Loucy (cell line): ENCODE results near the gene EIF2S1.

Source experiments
- H2AFZ ChIP-seq: fragments of 200-600 bp; sonication (generic); 2 replicates; pipeline ENCODE4 v1.6.0; 2016; ENCODE audit warnings: antibody characterized with exemption, mild to moderate bottlenecking, low read length, moderate library complexity
- H3F3A ChIP-seq: fragments of 200-600 bp; 2 replicates; pipeline ENCODE4 v1.6.0; 2016; ENCODE audit warnings: antibody characterized with exemption, low read depth, mild to moderate bottlenecking
- H3K27me3 ChIP-seq: fragments of 200-600 bp; sonication (generic); 2 replicates; pipeline ENCODE4 v1.6.1; 2014; ENCODE audit warnings: low read length, mild to moderate bottlenecking; ENCODE audit not compliant: insufficient read depth, poor library complexity, severe bottlenecking
- H3K36me3 ChIP-seq: fragments of 200-600 bp; sonication (generic); 2 replicates; pipeline ENCODE4 v1.6.1; 2016; ENCODE audit warnings: low read length; ENCODE audit not compliant: insufficient read depth
- H3K4me1 ChIP-seq: fragments of 200-600 bp; sonication (generic); 2 replicates; pipeline ENCODE4 v1.5.1; 2014; ENCODE audit warnings: low read length, mild to moderate bottlenecking; ENCODE audit not compliant: insufficient read depth, poor library complexity, severe bottlenecking
- H3K4me2 ChIP-seq: fragments of 200-600 bp; sonication (generic); 2 replicates; pipeline ENCODE4 v1.6.0; 2014; ENCODE audit warnings: antibody characterized with exemption, low read length, low read depth, mild to moderate bottlenecking; ENCODE audit not compliant: poor library complexity, severe bottlenecking
- H3K4me3 ChIP-seq: fragments of 200-600 bp; sonication (generic); 2 replicates; pipeline ENCODE4 v1.5.1; 2014; ENCODE audit warnings: low read length, mild to moderate bottlenecking, mixed read lengths; ENCODE audit not compliant: poor library complexity, severe bottlenecking
- H3K79me2 ChIP-seq: fragments of 200-600 bp; sonication (generic); 2 replicates; pipeline ENCODE4 v1.6.1; 2014; ENCODE audit warnings: low read length; ENCODE audit not compliant: insufficient read depth
- H3K9ac ChIP-seq: fragments of 200-600 bp; sonication (generic); 2 replicates; pipeline ENCODE4 v1.6.0; 2014; ENCODE audit warnings: mild to moderate bottlenecking, low read depth, low read length, moderate library complexity; ENCODE audit not compliant: poor library complexity, severe bottlenecking
- H3K9me2 ChIP-seq: fragments of 200-600 bp; sonication (generic); replicated peaks from 2 replicates; pipeline ENCODE4 v1.6.1; 2016; ENCODE audit warnings: low read depth, low read length, mixed read lengths
- H3K9me3 ChIP-seq: fragments of 200-600 bp; sonication (generic); 2 replicates; pipeline ENCODE4 v1.6.1; 2014; ENCODE audit warnings: mild to moderate bottlenecking, antibody characterized with exemption, low read length, low read depth; ENCODE audit not compliant: insufficient read depth
- H4K20me1 ChIP-seq: fragments of 200-600 bp; sonication (generic); 2 replicates; pipeline ENCODE4 v1.6.0; 2014; ENCODE audit warnings: antibody characterized with exemption, low read length, mild to moderate bottlenecking; ENCODE audit not compliant: insufficient read depth, poor library complexity, severe bottlenecking
- CTCF ChIP-seq: fragments of 200-600 bp; sonication (generic); conservative IDR thresholded peaks from 2 replicates; pipeline ENCODE4 v1.5.1; 2014; ENCODE audit warnings: mild to moderate bottlenecking, antibody characterized with exemption, low read length
- EZH2phosphoT487 ChIP-seq: fragments of 200-600 bp; IDR thresholded peaks from 2 replicates; pipeline ENCODE4 v1.6.1; 2018; ENCODE audit warnings: antibody characterized with exemption, mild to moderate bottlenecking, moderate library complexity, borderline replicate concordance

EIF2S1 gene

GRCh38 chr14:67365476-67365875, 5.3 kb downstream of the EIF2S1 start:
- H3K27me3 ChIP-seq: no peaks in the 10 kb centered on the region
- peak overlapping the region; percentile 10 for H3K4me3 ChIP-seq
- H3F3A ChIP-seq: no peaks in the 10 kb centered on the region
- H3K4me2 ChIP-seq: peak overlapping the region; percentile 97
- no peaks in the 10 kb centered on the region for H3K9me2 ChIP-seq
- peaks cover 77% of the 10 kb centered on the region for H3K79me2 ChIP-seq
- no peak overlapping the region for H2AFZ ChIP-seq
- no peaks in the 10 kb centered on the region for H3K9me3 ChIP-seq
- peaks cover 63% of the 10 kb centered on the region for H4K20me1 ChIP-seq
- H3K9ac ChIP-seq: peak overlapping the region; percentile 4
- no peak for TF ChIP-seq EZH2phosphoT487
- TF ChIP-seq CTCF: no peak
- peaks cover 48% of the 10 kb centered on the region for H3K36me3 ChIP-seq
- H3K4me1 ChIP-seq: peaks cover 51% of the 10 kb centered on the region

GRCh38 chr14:67370830-67371229, 10.7 kb downstream of the EIF2S1 start:
- no peaks in the 10 kb centered on the region for H3K27me3 ChIP-seq
- no peak overlapping the region for H3K9ac ChIP-seq
- H4K20me1 ChIP-seq: peaks cover 25% of the 10 kb centered on the region
- H3K36me3 ChIP-seq: peaks cover 82% of the 10 kb centered on the region
- H3F3A ChIP-seq: no peaks in the 10 kb centered on the region
- peaks cover 13% of the 10 kb centered on the region for H3K4me1 ChIP-seq
- TF ChIP-seq CTCF (no peak), EZH2phosphoT487 (no peak)
- no peaks in the 10 kb centered on the region for H3K9me2 ChIP-seq
- no peak overlapping the region for H3K4me2 ChIP-seq
- no peak overlapping the region for H3K4me3 ChIP-seq
- H3K79me2 ChIP-seq: peaks cover 55% of the 10 kb centered on the region
- no peaks in the 10 kb centered on the region for H3K9me3 ChIP-seq
- H2AFZ ChIP-seq: no peak overlapping the region

- H3K9me2 ChIP-seq: no peaks in the 10 kb centered on the region
- no peak for TF ChIP-seq CTCF
- no peak for TF ChIP-seq EZH2phosphoT487
- H3K79me2 ChIP-seq: peaks cover 49% of the 10 kb centered on the region
- no peak overlapping the region for H2AFZ ChIP-seq
- H3K9me3 ChIP-seq: no peaks in the 10 kb centered on the region
- peaks cover 7% of the 10 kb centered on the region for H3K4me1 ChIP-seq
- H3K36me3 ChIP-seq: peaks cover 82% of the 10 kb centered on the region
- peaks cover 18% of the 10 kb centered on the region for H4K20me1 ChIP-seq
- no peak overlapping the region for H3K4me2 ChIP-seq
- no peak overlapping the region for H3K4me3 ChIP-seq
- H3K9ac ChIP-seq: no peak overlapping the region
- no peaks in the 10 kb centered on the region for H3K27me3 ChIP-seq
- H3F3A ChIP-seq: no peaks in the 10 kb centered on the region
These were observed 11.4 kb downstream of the EIF2S1 start for GRCh38 chr14:67371247-67372148.
